Globus pallidus (tissue), 1 donor: Measurements from ENCODE around the gene H1-8.

Experiments
- DNase-seq: peaks from one replicate; pipeline ENCODE4 v3.0.0-alpha.2; 2015; ENCODE audit warnings: low spot score

H1-8 gene

GRCh38 chr3:129573493-129573892, 30.5 kb downstream of the H1-8 start:
- no peak for DNase-seq

DNA sequence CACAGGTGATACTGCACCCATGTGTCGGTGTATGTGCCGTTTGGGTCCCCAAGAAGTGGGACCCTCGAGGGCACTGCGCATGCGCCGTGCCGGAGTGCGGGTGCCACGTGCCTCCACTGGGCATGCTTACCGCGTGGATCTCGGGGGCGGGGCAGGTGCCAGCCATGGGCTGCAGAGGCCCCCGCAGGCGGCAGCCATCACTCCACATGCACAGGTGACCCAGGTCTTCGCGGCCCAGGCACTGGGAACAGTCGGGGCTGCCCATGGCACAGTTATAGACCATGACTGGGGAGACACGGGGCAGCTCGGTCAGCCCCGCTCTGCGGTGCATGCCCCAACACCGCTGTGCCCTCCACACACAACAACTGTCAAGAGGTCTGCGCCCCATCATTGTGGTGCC, 31.2 kb downstream of the H1-8 start:
- DNase-seq, result no peak

- no peak for DNase-seq
Measured at GRCh38 chr3:129575233-129575996, 32.4 kb downstream of the H1-8 start.

- DNase-seq, result no peak
Measured at GRCh38 chr3:129575997-129576384, 33.0 kb downstream of the H1-8 start.

- DNase-seq, result no peak
Measured at GRCh38 chr3:129576514-129577352, 33.8 kb downstream of the H1-8 start.

DNA sequence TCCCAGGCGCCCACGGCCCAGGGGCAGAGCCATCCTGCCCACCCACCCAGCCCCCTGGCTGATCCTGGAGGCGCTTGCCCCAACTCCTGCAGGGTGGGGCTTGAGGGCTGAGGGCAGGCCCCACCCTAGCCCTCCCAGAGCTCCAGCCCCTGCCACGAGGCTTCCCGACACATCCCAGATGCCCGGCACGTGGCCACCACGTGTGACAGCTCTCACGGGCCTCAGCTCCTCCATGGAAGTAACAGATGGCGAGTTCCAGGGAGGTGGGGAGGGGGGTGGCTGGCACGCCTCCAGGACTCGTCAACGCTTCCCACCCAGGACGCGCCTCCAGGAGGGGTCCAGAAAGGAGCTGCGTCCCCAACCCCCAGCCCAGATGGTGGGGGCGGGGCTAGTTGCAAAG, 34.4 kb downstream of the H1-8 start:
- DNase-seq, result no peak

- DNase-seq, result no peak
Measured at GRCh38 chr3:129577925-129578786, 35.2 kb downstream of the H1-8 start.

- DNase-seq, result no peak
Measured at GRCh38 chr3:129579991-129580390, 37.0 kb downstream of the H1-8 start.

- DNase-seq, result no peak
Measured at GRCh38 chr3:129581623-129582022, 38.6 kb downstream of the H1-8 start.

GRCh38 chr3:129582799-129583198, 39.8 kb downstream of the H1-8 start:
- no peak for DNase-seq

- DNase-seq, result no peak
Measured at GRCh38 chr3:129583289-129583688, 40.3 kb downstream of the H1-8 start.

- DNase-seq, result no peak
Measured at GRCh38 chr3:129584631-129585030, 41.7 kb downstream of the H1-8 start.

DNA sequence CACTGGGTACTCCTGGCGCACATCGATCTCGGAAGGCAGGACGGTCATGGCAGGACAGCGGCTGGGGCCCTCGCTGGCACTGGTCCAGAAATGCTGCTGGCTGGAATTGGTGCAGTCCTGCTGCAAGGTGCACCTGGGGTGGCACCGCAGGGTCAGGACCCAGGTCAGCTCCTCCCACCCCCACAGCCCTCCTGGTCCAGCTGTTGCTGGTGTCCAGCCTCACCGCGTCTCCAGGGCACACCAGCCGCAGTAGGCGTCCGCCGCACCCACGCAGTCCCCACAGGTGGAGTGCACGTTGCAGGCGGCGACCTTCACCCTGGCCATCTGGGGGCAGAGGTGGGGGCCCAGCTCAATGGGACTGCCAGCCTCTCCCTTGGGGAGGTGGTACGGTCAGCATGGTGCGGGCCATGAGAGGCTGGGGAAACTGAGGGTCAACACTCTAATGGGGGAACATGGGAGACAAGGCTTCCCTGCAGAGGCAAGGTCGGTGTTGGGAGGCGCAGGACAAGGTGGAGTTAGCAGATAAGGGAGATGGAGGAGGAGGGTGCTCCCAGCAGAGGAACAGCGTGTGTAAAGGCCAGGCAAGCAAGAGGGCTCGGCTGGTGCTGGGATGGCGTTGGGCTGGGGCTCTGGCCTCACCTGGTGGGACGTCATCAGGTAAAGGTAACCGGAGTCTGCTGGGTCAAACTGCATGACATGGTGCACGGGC, 43.1 kb downstream of the H1-8 start:
- no peak for DNase-seq

DNA sequence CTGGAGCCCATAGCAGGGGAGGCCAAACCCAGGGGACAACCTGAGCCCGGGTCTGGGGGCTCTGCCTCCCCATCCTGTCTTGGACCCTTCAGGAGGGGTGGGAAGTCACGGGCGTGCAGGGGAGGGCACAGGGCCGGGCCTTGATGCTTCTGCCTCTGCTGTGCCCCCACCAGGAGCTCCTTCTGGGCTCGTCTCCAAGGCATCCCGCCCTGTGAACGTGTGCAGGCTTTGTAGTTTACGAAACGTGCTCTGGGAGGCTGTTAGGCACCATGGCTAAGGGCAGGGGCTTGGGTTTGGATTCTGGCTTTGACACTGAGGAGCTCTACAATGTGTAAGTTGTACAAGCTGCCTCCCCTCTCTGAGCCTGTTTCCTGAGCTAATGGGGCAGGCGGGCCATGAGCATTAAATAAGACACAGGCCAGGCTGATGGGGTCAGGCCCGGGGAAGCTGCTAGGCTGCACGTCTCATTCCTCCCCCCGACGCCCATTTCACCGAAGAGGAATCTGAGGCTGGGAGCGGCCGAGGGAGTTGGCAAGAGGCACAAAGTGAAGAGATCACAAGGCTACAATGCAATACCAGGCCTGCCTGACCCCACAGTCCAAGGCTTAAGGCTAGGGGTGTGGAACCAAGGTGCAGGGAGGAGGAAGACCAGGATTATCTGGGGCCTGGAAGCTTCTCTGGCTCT, 43.9 kb downstream of the H1-8 start:
- no peak for DNase-seq

GRCh38 chr3:129587566-129588210, 44.7 kb downstream of the H1-8 start:
- DNase-seq, result no peak

GRCh38 chr3:129590215-129590614, 47.2 kb downstream of the H1-8 start:
- DNase-seq, result no peak

DNA sequence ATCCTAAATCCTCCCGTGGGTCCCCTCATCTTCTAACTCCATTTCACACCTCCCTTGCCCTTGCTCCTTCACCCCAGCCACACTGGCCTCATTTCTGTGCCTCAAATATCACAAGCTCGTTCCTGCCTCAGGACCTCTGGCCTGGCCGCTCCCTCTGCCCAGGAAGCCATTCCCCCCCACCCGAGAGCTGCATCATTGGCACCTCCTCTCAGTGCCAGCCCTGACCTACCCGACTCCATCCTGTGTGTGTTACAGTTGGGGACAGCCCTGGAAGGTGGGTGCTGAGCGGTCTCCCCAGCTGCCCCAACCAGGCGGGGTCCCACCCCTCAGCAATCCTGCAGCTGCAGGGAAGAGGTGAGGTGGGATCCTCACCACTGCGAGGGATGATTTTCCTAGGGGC, 49.0 kb downstream of the H1-8 start:
- DNase-seq, result no peak

DNA sequence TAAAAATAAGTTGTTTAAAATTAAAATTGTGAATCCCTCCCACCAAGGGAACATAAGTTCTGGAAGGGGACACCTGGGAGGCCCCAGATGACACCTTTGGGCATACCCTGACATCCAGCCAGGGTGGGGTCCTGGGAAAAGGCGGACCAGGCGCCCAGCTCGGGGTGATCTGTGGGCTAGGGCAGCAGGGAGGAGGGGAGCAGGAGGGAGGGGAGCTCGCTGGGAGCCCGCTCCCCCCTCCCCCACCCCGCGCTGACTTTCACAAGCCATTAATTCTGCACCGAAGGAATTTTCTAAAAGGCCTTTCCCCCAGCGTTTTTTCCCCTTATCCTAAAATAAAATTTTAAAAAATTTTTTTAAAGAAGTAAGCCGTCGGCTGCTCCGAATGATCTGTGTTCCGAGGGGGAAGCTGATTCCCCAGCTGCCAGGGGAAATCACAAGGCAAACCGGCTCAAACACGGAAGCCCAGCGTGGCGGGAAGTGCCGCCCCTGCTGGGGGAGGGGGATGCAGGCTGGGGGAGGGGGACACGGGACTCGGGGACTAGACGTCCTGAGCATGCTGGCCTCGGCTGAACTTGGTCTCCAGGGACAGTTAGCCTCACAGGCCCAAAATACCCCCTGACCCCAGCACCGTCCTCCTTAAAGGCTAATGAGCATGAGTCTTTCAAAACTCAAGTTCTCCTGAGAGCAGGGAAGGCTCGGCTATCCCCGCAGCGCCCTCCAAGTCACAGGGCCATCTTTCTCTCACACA, 49.6 kb downstream of the H1-8 start:
- no peak for DNase-seq

GRCh38 chr3:129593230-129593594, 50.2 kb downstream of the H1-8 start:
- no peak for DNase-seq
